IPS DF 6.9 (cell line): Measurements from ENCODE around the gene SCYGR2.

ENCODE experiments used
- DNase-seq: peaks from one replicate; pipeline ENCODE4 v3.0.0-alpha.2; 2013; ENCODE audit warnings: low read depth, low spot score
- H3K27ac ChIP-seq: one replicate; pipeline ENCODE4 v1.5.1; 2013; ENCODE audit warnings: low read length, control low read depth
- H3K27me3 ChIP-seq: 2 replicates; pipeline ENCODE4 v1.6.1; 2013; ENCODE audit warnings: mild to moderate bottlenecking, low read length; ENCODE audit not compliant: control insufficient read depth, insufficient read depth
- H3K36me3 ChIP-seq: 2 replicates; pipeline ENCODE4 v1.6.1; 2013; ENCODE audit warnings: low read length; ENCODE audit not compliant: control insufficient read depth, insufficient read depth
- H3K4me1 ChIP-seq: 2 replicates; pipeline ENCODE4 v1.6.1; 2013; ENCODE audit warnings: low read length; ENCODE audit not compliant: control insufficient read depth, insufficient read depth
- H3K4me3 ChIP-seq: 2 replicates; pipeline ENCODE4 v1.5.1; 2013; ENCODE audit warnings: mild to moderate bottlenecking, low read length
- H3K9me3 ChIP-seq: 2 replicates; pipeline ENCODE4 v1.6.1; 2013; ENCODE audit warnings: low read length, inconsistent platforms; ENCODE audit not compliant: control insufficient read depth, insufficient read depth
- WGBS: extraction: QIAGEN DNeasy Blood & Tissue Kit; methylation state at CpG from one replicate; pipeline ENCODE4 v1.1.7; 2013; ENCODE audit warnings: mixed read lengths, missing lambda C conversion rate; ENCODE audit not compliant: insufficient read length, insufficient coverage; 5-methylcytosine and 5-hydroxymethylcytosine counted together

SCYGR2 gene

GRCh38 chr2:227579791-227580190, 18.9 kb upstream of the SCYGR2 start:
- Histone ChIP-seq H3K27ac (no peak overlapping the region), H3K27me3 (no peaks in the 10 kb centered on the region), H3K36me3 (no peaks in the 10 kb centered on the region), H3K9me3 (no peaks in the 10 kb centered on the region; the same call in 1 of the 2 replicates), H3K4me1 (peaks cover 2% of the 10 kb centered on the region; the same call in 1 of the 2 replicates), H3K4me3 (no peak overlapping the region)
- DNase-seq: no peak
- WGBS: no CpG with 5 or more reads among the region's 1 CpG

GRCh38 chr2:227582369-227582768, 16.3 kb upstream of the SCYGR2 start:
- no peak overlapping the region for H3K27ac ChIP-seq

GRCh38 chr2:227592694-227593387, 5.9 kb upstream of the SCYGR2 start:
- Histone ChIP-seq H3K27me3 (no peaks in the 10 kb centered on the region), H3K4me1 (no peaks in the 10 kb centered on the region), H3K36me3 (no peaks in the 10 kb centered on the region), H3K4me3 (no peak overlapping the region), H3K9me3 (no peaks in the 10 kb centered on the region), H3K27ac (no peak overlapping the region)
- WGBS: no CpG with 5 or more reads among the region's 1 CpG
- DNase-seq: no peak

More at GRCh38 chr2:227582369-227582768, 16.3 kb upstream of the SCYGR2 start:
- no peak for DNase-seq
- Histone ChIP-seq H3K36me3 (no peaks in the 10 kb centered on the region), H3K9me3 (no peaks in the 10 kb centered on the region; the same call in 1 of the 2 replicates), H3K27me3 (no peaks in the 10 kb centered on the region), H3K4me1 (no peaks in the 10 kb centered on the region), H3K4me3 (no peak overlapping the region)

- Histone ChIP-seq H3K4me1 (no peaks in the 10 kb centered on the region), H3K36me3 (no peaks in the 10 kb centered on the region), H3K27me3 (no peaks in the 10 kb centered on the region), H3K4me3 (no peak overlapping the region), H3K9me3 (no peaks in the 10 kb centered on the region), H3K27ac (no peak overlapping the region)
- DNase-seq: no peak
- no CpG with 5 or more reads among the region's 4 CpGs for WGBS
Measured at GRCh38 chr2:227595797-227596196, 2.9 kb upstream of the SCYGR2 start.

- no peak overlapping the region for H3K27ac ChIP-seq
Measured at GRCh38 chr2:227597036-227597435, 1.7 kb upstream of the SCYGR2 start.

GRCh38 chr2:227597998-227598397, 695 bp upstream of the SCYGR2 start:
- H3K4me1 ChIP-seq: no peaks in the 10 kb centered on the region
- no peak overlapping the region for H3K4me3 ChIP-seq
- H3K9me3 ChIP-seq: no peaks in the 10 kb centered on the region
- no peaks in the 10 kb centered on the region for H3K27me3 ChIP-seq
- no CpG with 5 or more reads among the region's 4 CpGs for WGBS
- DNase-seq: no peak
- no peaks in the 10 kb centered on the region for H3K36me3 ChIP-seq
- no peak overlapping the region for H3K27ac ChIP-seq

More at GRCh38 chr2:227597036-227597435, 1.7 kb upstream of the SCYGR2 start:
- Histone ChIP-seq H3K36me3 (no peaks in the 10 kb centered on the region), H3K27me3 (no peaks in the 10 kb centered on the region), H3K4me3 (no peak overlapping the region), H3K9me3 (no peaks in the 10 kb centered on the region), H3K4me1 (no peaks in the 10 kb centered on the region)
- DNase-seq: no peak

GRCh38 chr2:227602358-227602757, 3.7 kb downstream of the SCYGR2 start:
- no peaks in the 10 kb centered on the region for H3K9me3 ChIP-seq
- no peak overlapping the region for H3K27ac ChIP-seq
- H3K36me3 ChIP-seq: no peaks in the 10 kb centered on the region
- no peaks in the 10 kb centered on the region for H3K4me1 ChIP-seq
- H3K27me3 ChIP-seq: no peaks in the 10 kb centered on the region
- no peak overlapping the region for H3K4me3 ChIP-seq
- no CpG with 5 or more reads among the region's 3 CpGs for WGBS
- no peak for DNase-seq

GRCh38 chr2:227606476-227606875, 7.8 kb downstream of the SCYGR2 start:
- no peaks in the 10 kb centered on the region for H3K27me3 ChIP-seq
- no peaks in the 10 kb centered on the region for H3K9me3 ChIP-seq
- H3K4me3 ChIP-seq: no peak overlapping the region
- no peak overlapping the region for H3K27ac ChIP-seq
- no peak for DNase-seq
- no CpG with 5 or more reads among the region's 1 CpG for WGBS
- H3K36me3 ChIP-seq: no peaks in the 10 kb centered on the region
- H3K4me1 ChIP-seq: no peaks in the 10 kb centered on the region

GRCh38 chr2:227607941-227608340, 9.2 kb downstream of the SCYGR2 start:
- Histone ChIP-seq H3K27me3 (no peaks in the 10 kb centered on the region), H3K4me3 (no peak overlapping the region), H3K4me1 (no peaks in the 10 kb centered on the region), H3K9me3 (no peaks in the 10 kb centered on the region), H3K27ac (no peak overlapping the region), H3K36me3 (no peaks in the 10 kb centered on the region)
- DNase-seq: no peak
- no CpG with 5 or more reads among the region's 3 CpGs for WGBS

GRCh38 chr2:227608561-227609338, 10.1 kb downstream of the SCYGR2 start:
- no peak for DNase-seq

More at GRCh38 chr2:227608561-227609338, 10.1 kb downstream of the SCYGR2 start:
- WGBS: no CpG with 5 or more reads among the region's 16 CpGs
- Histone ChIP-seq H3K9me3 (no peaks in the 10 kb centered on the region), H3K27me3 (no peaks in the 10 kb centered on the region), H3K36me3 (no peaks in the 10 kb centered on the region), H3K27ac (no peak overlapping the region), H3K4me3 (no peak overlapping the region), H3K4me1 (no peaks in the 10 kb centered on the region)
